ENCODE results near the gene ILF3. TPM values are rescaled to one million over a fixed set of nuclear protein-coding genes. Genes with fewer than 3 reads are reported as not detected.

The ILF3 gene
- total RNA-seq, 1 experiment from 2014 or later = 267 TPM

DNA sequence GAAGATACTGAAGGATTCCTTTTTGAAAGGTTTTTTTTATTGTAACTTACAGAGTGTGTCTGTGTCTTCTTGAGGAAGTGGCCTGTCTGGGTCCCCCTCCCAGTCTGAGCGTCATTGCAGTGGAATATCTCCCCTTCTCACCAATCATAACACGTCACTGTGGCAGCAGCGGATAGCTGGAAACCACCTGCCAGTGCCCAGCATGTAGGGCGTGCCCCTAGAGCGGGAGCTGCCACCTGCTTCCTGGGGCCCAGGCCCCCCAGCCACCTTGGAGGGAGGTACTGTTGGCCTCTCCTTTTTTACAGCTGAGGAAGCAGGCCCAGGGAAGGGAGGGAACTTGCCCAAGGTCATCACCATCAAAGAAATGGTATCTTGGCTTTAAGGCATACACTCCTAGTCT, 59.2 kb downstream of the ILF3 start:
- TF ChIP-seq, protein P1, sequence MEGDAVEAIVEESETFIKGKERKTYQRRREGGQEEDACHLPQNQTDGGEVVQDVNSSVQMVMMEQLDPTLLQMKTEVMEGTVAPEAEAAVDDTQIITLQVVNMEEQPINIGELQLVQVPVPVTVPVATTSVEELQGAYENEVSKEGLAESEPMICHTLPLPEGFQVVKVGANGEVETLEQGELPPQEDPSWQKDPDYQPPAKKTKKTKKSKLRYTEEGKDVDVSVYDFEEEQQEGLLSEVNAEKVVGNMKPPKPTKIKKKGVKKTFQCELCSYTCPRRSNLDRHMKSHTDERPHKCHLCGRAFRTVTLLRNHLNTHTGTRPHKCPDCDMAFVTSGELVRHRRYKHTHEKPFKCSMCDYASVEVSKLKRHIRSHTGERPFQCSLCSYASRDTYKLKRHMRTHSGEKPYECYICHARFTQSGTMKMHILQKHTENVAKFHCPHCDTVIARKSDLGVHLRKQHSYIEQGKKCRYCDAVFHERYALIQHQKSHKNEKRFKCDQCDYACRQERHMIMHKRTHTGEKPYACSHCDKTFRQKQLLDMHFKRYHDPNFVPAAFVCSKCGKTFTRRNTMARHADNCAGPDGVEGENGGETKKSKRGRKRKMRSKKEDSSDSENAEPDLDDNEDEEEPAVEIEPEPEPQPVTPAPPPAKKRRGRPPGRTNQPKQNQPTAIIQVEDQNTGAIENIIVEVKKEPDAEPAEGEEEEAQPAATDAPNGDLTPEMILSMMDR (IDR thresholded peaks at IDR 0.05; ENCODE audit: unreplicated experiment) = no peak
- Mint-ChIP-seq H3K27ac (ENCODE audit: unreplicated experiment) (no peak overlapping the region), H3K4me1 (ENCODE audit: low read depth, unreplicated experiment) (peaks cover 8% of the 10 kb centered on the region), H3K27me3 (ENCODE audit: unreplicated experiment) (no peaks in the 10 kb centered on the region), H3K36me3 (ENCODE audit: insufficient read depth, unreplicated experiment) (peaks cover 28% of the 10 kb centered on the region), H3K9me3 (ENCODE audit: low read depth, unreplicated experiment) (no peaks in the 10 kb centered on the region), H3K4me3 (ENCODE audit: low read depth, unreplicated experiment) (no peak overlapping the region)
- DNase-seq = no peak
- CTCF ChIA-PET = interaction anchor here (0.7 kb wide), 1 partner anchor 406 kb away, joined by 9 read pairs; no protein-coding TSS in a partner anchor
- no TSS peak for BruUV-seq (replicated peaks)
- intact Hi-C loops (cut with micrococcal nuclease; ENCODE audit: unreplicated experiment) = no loop called here

DNA sequence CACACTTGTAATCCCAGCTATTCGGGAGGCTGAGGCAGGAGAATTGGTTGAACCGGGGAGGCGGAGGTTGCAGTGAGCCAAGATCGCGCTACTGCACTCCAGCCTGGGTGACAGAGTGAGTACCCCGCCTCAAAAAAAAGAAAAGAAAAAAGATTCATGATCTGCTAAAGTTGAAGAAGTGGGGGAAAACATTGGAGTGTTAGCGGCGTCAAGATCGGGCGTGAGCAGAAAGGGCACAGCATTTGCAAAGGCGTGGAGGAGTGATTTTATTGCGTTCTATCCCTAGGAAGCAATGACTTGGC, 62.9 kb downstream of the ILF3 start:
- peak overlapping the region; percentile 56 for H3K27ac Mint-ChIP-seq (ENCODE audit: unreplicated experiment)
- peaks cover 17% of the 10 kb centered on the region for H3K4me1 Mint-ChIP-seq (ENCODE audit: low read depth, unreplicated experiment)
- no peaks in the 10 kb centered on the region for H3K27me3 Mint-ChIP-seq (ENCODE audit: unreplicated experiment)
- no peak overlapping the region for H3K4me3 Mint-ChIP-seq (ENCODE audit: low read depth, unreplicated experiment)
- no TSS peak for BruUV-seq (replicated peaks)
- TF ChIP-seq, protein P1 (IDR thresholded peaks at IDR 0.05; ENCODE audit: unreplicated experiment) = no peak
- CTCF ChIA-PET = interaction anchor here (0.6 to 1.8 kb wide), 11 partner anchors 16 to 147 kb away, joined by 3 to 21 read pairs (median 6); partner anchors contain the start of genes QTRT1, SLC44A2 and TMED1
- no peak for DNase-seq
- H3K36me3 Mint-ChIP-seq (ENCODE audit: insufficient read depth, unreplicated experiment) = peaks cover 35% of the 10 kb centered on the region
- no peaks in the 10 kb centered on the region for H3K9me3 Mint-ChIP-seq (ENCODE audit: low read depth, unreplicated experiment)
- intact Hi-C loops (cut with micrococcal nuclease; ENCODE audit: unreplicated experiment) = loop anchor here (2.0 to 5.0 kb wide), 2 partner anchors 45 to 148 kb away; no protein-coding TSS in a partner anchor

DNA sequence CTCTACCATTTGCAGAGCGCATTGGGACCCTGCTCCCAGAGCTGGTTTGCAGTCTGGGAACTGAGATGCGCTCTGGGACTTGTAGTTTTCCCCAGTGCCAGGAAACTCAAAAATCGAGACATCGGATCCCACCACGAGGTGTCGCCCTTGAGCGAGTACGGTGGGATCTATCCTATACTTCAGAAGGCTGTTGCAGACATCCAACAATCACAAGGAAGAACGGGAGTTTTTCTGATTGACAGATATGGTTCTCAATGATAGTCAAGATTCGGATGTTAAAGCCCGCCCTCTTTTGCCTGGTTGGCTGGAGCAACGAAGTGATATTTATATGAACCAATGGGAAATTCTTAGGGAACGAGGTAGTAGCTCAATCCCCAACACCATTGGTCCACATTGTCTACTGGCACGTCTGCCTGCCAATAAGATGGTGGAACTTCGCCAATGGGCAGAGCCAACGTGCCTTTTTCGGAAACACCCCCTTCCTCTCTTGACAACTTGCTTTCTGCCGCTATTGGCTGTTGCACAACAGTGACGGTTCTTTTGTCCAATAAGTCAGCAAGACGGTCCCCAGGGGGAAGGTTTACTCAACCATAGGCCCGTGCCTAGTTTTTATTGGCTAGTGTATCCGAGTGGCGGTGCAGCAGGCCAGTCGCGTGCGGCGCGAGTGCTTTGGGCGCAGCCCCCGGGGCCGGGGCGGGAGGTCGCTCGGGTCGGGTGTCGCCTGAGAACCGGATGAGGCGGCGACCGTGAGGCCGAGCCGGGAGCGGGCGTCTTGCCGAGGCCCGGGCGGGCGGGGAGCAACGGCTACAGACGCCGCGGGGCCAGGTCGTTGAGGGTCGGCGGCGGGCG, 63.4 kb downstream of the ILF3 start, which contains the start of gene DNM2:
Gene DNM2 (plus strand): TSS at position 724 of the 849 bp plus-strand sequence. CDS start 164 bp downstream, outside the sequence.
- BruUV-seq (replicated peaks) = no TSS peak
- H3K27me3 Mint-ChIP-seq (ENCODE audit: unreplicated experiment) = no peaks in the 10 kb centered on the region
- TF ChIP-seq, protein P1 (IDR thresholded peaks at IDR 0.05; ENCODE audit: unreplicated experiment) = peak; percentile 19
- peaks cover 35% of the 10 kb centered on the region for H3K36me3 Mint-ChIP-seq (ENCODE audit: insufficient read depth, unreplicated experiment)
- no peaks in the 10 kb centered on the region for H3K9me3 Mint-ChIP-seq (ENCODE audit: low read depth, unreplicated experiment)
- H3K4me3 Mint-ChIP-seq (ENCODE audit: low read depth, unreplicated experiment) = peak within 1 kb of the TSS; percentile 90
- DNase-seq = peak; percentile 95
- peak within 1 kb of the TSS; percentile 56 for H3K27ac Mint-ChIP-seq (ENCODE audit: unreplicated experiment)
- CTCF ChIA-PET = interaction anchor here (0.6 to 1.8 kb wide), 15 partner anchors 11 to 153 kb away, joined by 3 to 21 read pairs (median 5); partner anchors contain the start of genes CARM1, QTRT1, SLC44A2 and TMED1
- intact Hi-C loops (cut with micrococcal nuclease; ENCODE audit: unreplicated experiment) = loop anchor here (2.0 to 5.0 kb wide), 2 partner anchors 45 to 147 kb away; no protein-coding TSS in a partner anchor
- peaks cover 17% of the 10 kb centered on the region for H3K4me1 Mint-ChIP-seq (ENCODE audit: low read depth, unreplicated experiment)

DNA sequence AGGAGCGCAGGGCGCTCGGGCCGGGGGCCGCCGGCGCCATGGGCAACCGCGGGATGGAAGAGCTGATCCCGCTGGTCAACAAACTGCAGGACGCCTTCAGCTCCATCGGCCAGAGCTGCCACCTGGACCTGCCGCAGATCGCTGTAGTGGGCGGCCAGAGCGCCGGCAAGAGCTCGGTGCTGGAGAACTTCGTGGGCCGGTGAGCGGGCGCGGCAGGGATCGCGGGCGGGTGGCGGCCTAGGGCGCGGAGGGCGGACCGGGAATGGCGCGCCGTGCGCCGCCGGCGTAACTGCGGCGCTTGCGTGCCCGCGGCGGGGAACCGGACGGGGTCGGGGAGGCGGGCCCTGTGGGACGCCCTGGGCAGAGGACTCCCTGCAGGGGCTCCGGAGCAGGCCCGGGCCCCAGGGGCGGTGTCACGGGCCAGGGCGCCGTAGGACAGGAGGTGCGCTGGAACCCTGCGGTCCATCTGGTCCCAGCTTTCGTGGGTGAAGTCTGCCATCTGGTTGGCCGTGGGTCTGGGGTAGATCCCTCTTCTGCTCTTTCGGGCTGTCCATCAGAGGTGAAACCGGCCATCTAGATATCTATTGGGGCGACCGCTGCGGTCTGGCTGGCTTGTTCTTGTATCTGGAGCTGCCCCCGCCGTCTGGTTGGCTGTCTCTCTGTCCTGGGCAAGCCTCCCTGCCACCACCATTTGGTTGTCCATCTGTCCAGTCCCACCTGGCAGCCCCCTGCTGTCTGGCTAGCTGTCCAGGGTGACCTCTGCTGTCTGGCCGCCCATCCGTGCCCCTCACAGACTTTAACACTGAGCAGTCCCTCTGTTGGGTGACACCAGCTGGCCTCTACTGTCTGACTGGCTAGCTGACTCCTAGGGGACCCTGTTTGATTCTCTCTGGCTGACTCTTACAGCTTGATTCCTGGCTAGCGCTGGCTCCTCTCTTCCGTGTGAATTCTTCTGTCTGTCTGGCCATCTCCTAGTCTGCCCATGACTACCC, 64.4 kb downstream of the ILF3 start:
- intact Hi-C loops (cut with micrococcal nuclease; ENCODE audit: unreplicated experiment) = loop anchor here (5.0 kb wide), 1 partner anchor 44 kb away; no protein-coding TSS in a partner anchor
- peak overlapping the region; percentile 56 for H3K27ac Mint-ChIP-seq (ENCODE audit: unreplicated experiment)
- H3K4me3 Mint-ChIP-seq (ENCODE audit: low read depth, unreplicated experiment) = peak overlapping the region; percentile 90
- TF ChIP-seq, protein P1 (IDR thresholded peaks at IDR 0.05; ENCODE audit: unreplicated experiment) = no peak
- DNase-seq = peak; percentile 43
- BruUV-seq (replicated peaks) = no TSS peak
- no peaks in the 10 kb centered on the region for H3K27me3 Mint-ChIP-seq (ENCODE audit: unreplicated experiment)
- H3K9me3 Mint-ChIP-seq (ENCODE audit: low read depth, unreplicated experiment) = no peaks in the 10 kb centered on the region
- peaks cover 36% of the 10 kb centered on the region for H3K36me3 Mint-ChIP-seq (ENCODE audit: insufficient read depth, unreplicated experiment)
- CTCF ChIA-PET = interaction anchor here (0.6 to 1.8 kb wide), 14 partner anchors 9 to 152 kb away, joined by 3 to 21 read pairs (median 5); partner anchors contain the start of genes CARM1, QTRT1 and TMED1
- peaks cover 17% of the 10 kb centered on the region for H3K4me1 Mint-ChIP-seq (ENCODE audit: low read depth, unreplicated experiment)

Measured in Calu3 (cell line).